WTC11 (cell line): ENCODE data around the gene SRSF3. TPM values are rescaled to one million over a fixed set of nuclear protein-coding genes. Genes with fewer than 3 reads are reported as not detected.
"Not testable (repeated sequence)": the region's sequence is repeated elsewhere in the genome, so short reads cannot be mapped to it uniquely, and the experiment has no call there.

Source experiments
- ATAC-seq: fragments of 200-7000 bp; cut with Tn5 transposase; 2 replicates; pipeline ENCODE4 v1.10.0; 2021; ENCODE audit warnings: mild to moderate bottlenecking, moderate library complexity
- CTCF ChIA-PET: fragments of 300-600 bp; sonication (Branson Sonifier 250); formaldehyde crosslinking; loops from one replicate; lab custom pipeline; 2021; ENCODE audit warnings: antibody characterized with exemption; lab: Charles Lee
- POLR2A ChIA-PET: fragments of 350-600 bp; sonication (Branson Sonifier 250); formaldehyde crosslinking; loops from one replicate; lab custom pipeline; 2021; ENCODE audit warnings: antibody characterized with exemption; lab: Charles Lee
- DNase-seq: peaks from one replicate; pipeline ENCODE4 v3.0.0; 2021; ENCODE audit warnings: low spot score
- H3K27ac Mint-ChIP-seq: 2 replicates; pipeline ENCODE4 v1.8.0; 2021; ENCODE audit warnings: mixed read lengths
- H3K27me3 Mint-ChIP-seq: 2 replicates; pipeline ENCODE4 v1.8.0; 2021; ENCODE audit warnings: low read depth, mild to moderate bottlenecking, moderate library complexity, mixed read lengths
- H3K36me3 Mint-ChIP-seq: 2 replicates; pipeline ENCODE4 v1.8.0; 2021; ENCODE audit warnings: mixed read lengths
- H3K4me1 Mint-ChIP-seq: 2 replicates; pipeline ENCODE4 v1.8.0; 2022; ENCODE audit warnings: mixed read lengths
- H3K4me3 Mint-ChIP-seq: 2 replicates; pipeline ENCODE4 v1.8.0; 2021; ENCODE audit warnings: mild to moderate bottlenecking, moderate library complexity, mixed read lengths
- H3K9me3 Mint-ChIP-seq: 2 replicates; pipeline ENCODE4 v1.8.0; 2021; ENCODE audit warnings: mixed read lengths
- FOXJ3 ChIP-seq: sonication (generic); formaldehyde crosslinking; IDR thresholded peaks from 2 replicates; pipeline ENCODE4 v1.9.0; 2021; ENCODE audit warnings: missing genetic modification reagents, mild to moderate bottlenecking, borderline replicate concordance
- HMGA2 ChIP-seq: fragments of 250-450 bp; sonication (Bioruptor Pico); IDR thresholded peaks from 2 replicates; pipeline ENCODE4 v1.4.0; 2021; ENCODE audit warnings: mild to moderate bottlenecking, moderate library complexity
- NFATC4 ChIP-seq: fragments of 250-450 bp; sonication (Bioruptor Pico); IDR thresholded peaks from 2 replicates; pipeline ENCODE4 v1.9.0; 2021; ENCODE audit warnings: mild to moderate bottlenecking
- NFYB ChIP-seq: sonication (generic); formaldehyde crosslinking; conservative IDR thresholded peaks from 2 replicates; pipeline ENCODE4 v1.8.0; 2022; ENCODE audit warnings: low read depth, missing genetic modification reagents
- PRRX2 ChIP-seq: fragments of 250-450 bp; sonication (Bioruptor Pico); IDR thresholded peaks from 2 replicates; pipeline ENCODE4 v1.8.0; 2021; ENCODE audit warnings: mild to moderate bottlenecking
- RORB ChIP-seq: fragments of 250-450 bp; sonication (Bioruptor Pico); IDR thresholded peaks from 2 replicates; pipeline ENCODE4 v1.9.0; 2021; ENCODE audit warnings: mild to moderate bottlenecking
- ZNF263 ChIP-seq: sonication (generic); formaldehyde crosslinking; IDR thresholded peaks from 2 replicates; pipeline ENCODE4 v1.8.1; 2022; ENCODE audit warnings: low read depth, mild to moderate bottlenecking, moderate library complexity, missing genetic modification reagents
- ZNF416 ChIP-seq: fragments of 250-450 bp; sonication (Bioruptor Pico); IDR thresholded peaks from 2 replicates; pipeline ENCODE4 v1.9.0; 2021; ENCODE audit warnings: mild to moderate bottlenecking, inconsistent platforms
- ZNF671 ChIP-seq: fragments of 250-450 bp; sonication (Bioruptor Pico); IDR thresholded peaks from 2 replicates; pipeline ENCODE4 v1.8.0; 2021; ENCODE audit warnings: mild to moderate bottlenecking
- total RNA-seq: library from RNA; stranded (reverse); gene quantifications from 3 replicates; pipeline ENCODE4 v1.2.3, GENCODE V29; 2021
- TF ChIP-seq, protein P1 (sequence below): sonication (generic); formaldehyde crosslinking; IDR thresholded peaks from 2 replicates; pipeline ENCODE4 v1.8.1; 2022; ENCODE audit warnings: low read depth, mild to moderate bottlenecking, moderate library complexity, missing genetic modification reagents, borderline replicate concordance
- TF ChIP-seq, protein P2 (sequence below): sonication (generic); formaldehyde crosslinking; IDR thresholded peaks from 2 replicates; pipeline ENCODE4 v1.8.1; 2023; ENCODE audit warnings: mild to moderate bottlenecking, missing genetic modification reagents, moderate library complexity
- TF ChIP-seq, protein P3 (sequence below): fragments of 250-450 bp; sonication (Bioruptor Pico); IDR thresholded peaks from 2 replicates; pipeline ENCODE4 v1.8.0; 2021; ENCODE audit warnings: mild to moderate bottlenecking
- TF ChIP-seq, protein P4 (sequence below): fragments of 250-450 bp; sonication (Bioruptor Pico); conservative IDR thresholded peaks from 2 replicates; pipeline ENCODE4 v1.9.0; 2021; ENCODE audit warnings: mild to moderate bottlenecking
- TF ChIP-seq, protein P5 (sequence below): fragments of 250-450 bp; sonication (Bioruptor Pico); IDR thresholded peaks from 2 replicates; pipeline ENCODE4 v1.9.0; 2021; ENCODE audit warnings: mild to moderate bottlenecking

Gene SRSF3
- total RNA-seq, 1 experiment from 2014 or later, result 554 TPM

GRCh38 chr6:36600564-36601146, 6.5 kb downstream of the SRSF3 start:
- no peak for DNase-seq

DNA sequence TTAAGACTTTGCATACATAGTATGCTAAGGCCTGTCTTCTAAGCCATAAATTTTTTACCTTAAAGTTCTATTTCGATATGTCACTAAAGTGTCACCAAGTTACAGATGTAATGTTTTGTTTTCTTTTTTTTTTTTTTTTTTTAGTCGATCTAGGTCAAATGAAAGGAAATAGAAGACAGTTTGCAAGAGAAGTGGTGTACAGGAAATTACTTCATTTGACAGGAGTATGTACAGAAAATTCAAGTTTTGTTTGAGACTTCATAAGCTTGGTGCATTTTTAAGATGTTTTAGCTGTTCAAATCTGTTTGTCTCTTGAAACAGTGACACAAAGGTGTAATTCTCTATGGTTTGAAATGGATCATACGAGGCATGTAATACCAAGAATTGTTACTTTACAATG, 7.7 kb downstream of the SRSF3 start:
- POLR2A ChIA-PET, result interaction anchor here (0.6 kb wide), 1 partner anchor 620 kb away, joined by 3 read pairs; no protein-coding TSS in a partner anchor
- DNase-seq, result not testable (repeated sequence)

More at GRCh38 chr6:36600564-36601146, 6.5 kb downstream of the SRSF3 start:
- ChIA-PET POLR2A (interaction anchor here (0.6 to 1.8 kb wide), 3 partner anchors 9 to 406 kb away, joined by 7 to 14 read pairs (median 9); no protein-coding TSS in a partner anchor), CTCF (interaction anchor here (0.5 kb wide), 1 partner anchor 36 kb away, joined by 4 read pairs; no protein-coding TSS in a partner anchor)
- peak overlapping the region; percentile 98 for H3K4me3 Mint-ChIP-seq
- 0 out of 2 replicates have a peak, but pooled peaks have one; percentile 41 for TF ChIP-seq RORB (CRISPR knock-in tag)
- no peak for TF ChIP-seq FOXJ3 (CRISPR knock-in tag)
- H3K9me3 Mint-ChIP-seq, result no peaks in the 10 kb centered on the region
- H3K27ac Mint-ChIP-seq, result peak overlapping the region; percentile 93
- ATAC-seq, result no peak
- H3K4me1 Mint-ChIP-seq, result peaks cover 56% of the 10 kb centered on the region
- peaks cover 99% of the 10 kb centered on the region for H3K36me3 Mint-ChIP-seq
- H3K27me3 Mint-ChIP-seq, result no peaks in the 10 kb centered on the region

DNA sequence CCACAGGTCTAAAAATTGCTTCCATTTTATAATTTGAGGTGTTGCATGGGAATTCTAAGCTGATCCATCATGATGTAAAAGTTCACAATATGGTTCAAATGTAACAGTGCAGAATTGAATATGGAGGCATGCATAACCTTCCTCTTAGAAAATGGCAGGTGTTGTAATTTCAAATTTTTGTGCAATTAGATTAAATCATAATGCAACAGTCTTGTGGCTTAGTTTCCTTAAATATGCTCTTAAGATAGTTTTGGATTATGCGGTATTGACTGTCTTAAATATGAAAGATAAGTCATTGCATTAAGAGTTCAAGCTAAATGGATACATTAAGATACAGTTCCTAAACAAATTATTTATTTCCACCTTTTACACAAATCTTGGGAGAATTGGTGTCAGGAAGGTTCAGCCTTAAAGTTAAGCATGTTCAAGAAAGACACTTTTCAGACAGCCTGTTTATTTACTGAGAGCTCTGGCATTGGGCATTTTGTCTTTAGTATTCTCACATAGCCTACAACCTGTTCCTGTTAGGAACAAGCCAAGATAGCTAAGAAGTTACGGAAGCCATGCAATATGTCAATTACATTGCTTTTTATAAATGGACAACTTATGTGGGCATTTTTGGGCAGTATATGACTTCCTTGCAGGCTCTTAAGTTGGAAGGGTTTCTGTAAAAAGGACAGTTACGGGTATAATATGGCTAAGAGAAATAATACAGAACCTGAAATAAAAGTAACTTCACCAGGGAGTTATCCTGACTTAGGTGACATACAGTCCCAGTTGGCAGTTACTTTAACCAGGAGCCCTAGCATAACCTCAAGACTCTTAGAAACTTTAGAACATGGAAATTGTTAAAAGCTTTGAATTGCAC, 9.3 kb downstream of the SRSF3 start:
- DNase-seq (no peak), ATAC-seq (no peak)
- Mint-ChIP-seq H3K4me3 (no peak overlapping the region), H3K27me3 (no peaks in the 10 kb centered on the region), H3K36me3 (peaks cover 98% of the 10 kb centered on the region), H3K27ac (peak overlapping the region; percentile 41; the same call in 1 of the 2 replicates), H3K9me3 (no peaks in the 10 kb centered on the region), H3K4me1 (peaks cover 55% of the 10 kb centered on the region)
- POLR2A ChIA-PET, result no interaction called here
- TF ChIP-seq, protein P1, sequence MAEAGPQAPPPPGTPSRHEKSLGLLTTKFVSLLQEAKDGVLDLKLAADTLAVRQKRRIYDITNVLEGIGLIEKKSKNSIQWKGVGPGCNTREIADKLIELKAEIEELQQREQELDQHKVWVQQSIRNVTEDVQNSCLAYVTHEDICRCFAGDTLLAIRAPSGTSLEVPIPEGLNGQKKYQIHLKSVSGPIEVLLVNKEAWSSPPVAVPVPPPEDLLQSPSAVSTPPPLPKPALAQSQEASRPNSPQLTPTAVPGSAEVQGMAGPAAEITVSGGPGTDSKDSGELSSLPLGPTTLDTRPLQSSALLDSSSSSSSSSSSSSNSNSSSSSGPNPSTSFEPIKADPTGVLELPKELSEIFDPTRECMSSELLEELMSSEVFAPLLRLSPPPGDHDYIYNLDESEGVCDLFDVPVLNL (CRISPR knock-in tag), result no peak
- TF ChIP-seq ZNF416 (CRISPR knock-in tag) (peak; percentile 60; the same call in 1 of the 2 replicates), HMGA2 (no peak), NFYB (CRISPR knock-in tag) (no peak), RORB (CRISPR knock-in tag) (no peak)
- TF ChIP-seq, protein P2, sequence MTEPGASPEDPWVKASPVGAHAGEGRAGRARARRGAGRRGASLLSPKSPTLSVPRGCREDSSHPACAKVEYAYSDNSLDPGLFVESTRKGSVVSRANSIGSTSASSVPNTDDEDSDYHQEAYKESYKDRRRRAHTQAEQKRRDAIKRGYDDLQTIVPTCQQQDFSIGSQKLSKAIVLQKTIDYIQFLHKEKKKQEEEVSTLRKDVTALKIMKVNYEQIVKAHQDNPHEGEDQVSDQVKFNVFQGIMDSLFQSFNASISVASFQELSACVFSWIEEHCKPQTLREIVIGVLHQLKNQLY (CRISPR knock-in tag), result no peak
- CTCF ChIA-PET, result no interaction called here

More for the DNA sequence above, 7.7 kb downstream of the SRSF3 start:
- ATAC-seq, H3K27me3 Mint-ChIP-seq, H3K9me3 Mint-ChIP-seq, CTCF ChIA-PET: not testable (repeated sequence)
- Mint-ChIP-seq H3K27ac (peak overlapping the region; percentile 65), H3K36me3 (peaks cover 97% of the 10 kb centered on the region), H3K4me1 (peaks cover 58% of the 10 kb centered on the region), H3K4me3 (peak overlapping the region; percentile 20)

DNA sequence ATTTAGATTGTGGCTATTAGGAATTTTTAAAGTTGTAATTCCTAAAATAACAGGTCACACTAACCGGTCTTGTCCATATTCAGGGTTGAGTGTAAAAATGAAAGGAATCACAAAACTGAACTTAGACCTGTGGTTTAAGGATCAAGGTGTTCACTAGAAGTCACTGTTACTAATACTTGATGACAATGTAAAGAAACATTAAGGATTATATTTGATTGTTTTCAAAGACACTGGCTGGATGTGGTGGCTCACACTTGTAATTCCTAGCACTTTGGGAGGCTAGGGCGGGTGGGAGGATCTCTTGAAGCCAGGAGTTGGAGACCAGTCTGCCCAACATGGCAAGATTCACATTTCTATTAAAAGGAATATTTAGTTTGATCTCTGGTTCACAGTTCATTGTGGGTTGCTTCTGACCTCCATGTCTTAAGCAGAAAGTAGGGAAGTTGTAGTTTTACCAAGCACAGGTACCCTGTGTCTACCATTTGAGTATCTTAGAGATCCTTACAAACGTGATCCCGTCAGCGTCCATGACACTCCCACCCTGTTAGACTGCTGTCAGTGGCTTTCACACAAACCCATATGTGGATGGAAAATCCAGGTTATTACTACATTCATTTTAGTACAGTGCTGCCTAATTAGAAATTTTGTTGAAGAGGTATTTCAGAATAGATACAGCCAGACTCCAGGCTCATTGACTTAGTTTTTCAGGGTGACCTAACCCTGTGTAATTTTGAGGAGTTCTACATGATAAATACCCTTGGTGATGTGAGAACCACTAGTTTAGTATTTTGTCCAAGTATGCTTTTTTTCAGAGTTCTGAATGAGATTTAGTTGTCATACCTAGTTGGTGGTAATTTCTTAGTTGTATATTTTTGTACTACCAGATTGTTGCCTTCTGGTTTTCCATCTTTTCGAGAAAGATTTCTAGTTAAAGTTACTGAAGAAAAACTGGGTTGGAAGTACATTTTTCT, 10.2 kb downstream of the SRSF3 start:
- H3K36me3 Mint-ChIP-seq, result peaks cover 97% of the 10 kb centered on the region
- ChIA-PET CTCF (no interaction called here), POLR2A (no interaction called here)
- DNase-seq, result no peak
- peak overlapping the region; percentile 71 for H3K27ac Mint-ChIP-seq
- H3K9me3 Mint-ChIP-seq, result no peaks in the 10 kb centered on the region
- peaks cover 51% of the 10 kb centered on the region for H3K4me1 Mint-ChIP-seq
- no peak overlapping the region for H3K4me3 Mint-ChIP-seq
- H3K27me3 Mint-ChIP-seq, result no peaks in the 10 kb centered on the region
- no peak for ATAC-seq
- TF ChIP-seq ZNF671 (CRISPR knock-in tag), result peak; percentile 53; the same call in 1 of the 2 replicates
- TF ChIP-seq, protein P3, sequence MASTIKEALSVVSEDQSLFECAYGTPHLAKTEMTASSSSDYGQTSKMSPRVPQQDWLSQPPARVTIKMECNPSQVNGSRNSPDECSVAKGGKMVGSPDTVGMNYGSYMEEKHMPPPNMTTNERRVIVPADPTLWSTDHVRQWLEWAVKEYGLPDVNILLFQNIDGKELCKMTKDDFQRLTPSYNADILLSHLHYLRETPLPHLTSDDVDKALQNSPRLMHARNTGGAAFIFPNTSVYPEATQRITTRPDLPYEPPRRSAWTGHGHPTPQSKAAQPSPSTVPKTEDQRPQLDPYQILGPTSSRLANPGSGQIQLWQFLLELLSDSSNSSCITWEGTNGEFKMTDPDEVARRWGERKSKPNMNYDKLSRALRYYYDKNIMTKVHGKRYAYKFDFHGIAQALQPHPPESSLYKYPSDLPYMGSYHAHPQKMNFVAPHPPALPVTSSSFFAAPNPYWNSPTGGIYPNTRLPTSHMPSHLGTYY (CRISPR knock-in tag), result peak; percentile 50
- no peak for TF ChIP-seq NFYB (CRISPR knock-in tag)
- TF ChIP-seq, protein P4, sequence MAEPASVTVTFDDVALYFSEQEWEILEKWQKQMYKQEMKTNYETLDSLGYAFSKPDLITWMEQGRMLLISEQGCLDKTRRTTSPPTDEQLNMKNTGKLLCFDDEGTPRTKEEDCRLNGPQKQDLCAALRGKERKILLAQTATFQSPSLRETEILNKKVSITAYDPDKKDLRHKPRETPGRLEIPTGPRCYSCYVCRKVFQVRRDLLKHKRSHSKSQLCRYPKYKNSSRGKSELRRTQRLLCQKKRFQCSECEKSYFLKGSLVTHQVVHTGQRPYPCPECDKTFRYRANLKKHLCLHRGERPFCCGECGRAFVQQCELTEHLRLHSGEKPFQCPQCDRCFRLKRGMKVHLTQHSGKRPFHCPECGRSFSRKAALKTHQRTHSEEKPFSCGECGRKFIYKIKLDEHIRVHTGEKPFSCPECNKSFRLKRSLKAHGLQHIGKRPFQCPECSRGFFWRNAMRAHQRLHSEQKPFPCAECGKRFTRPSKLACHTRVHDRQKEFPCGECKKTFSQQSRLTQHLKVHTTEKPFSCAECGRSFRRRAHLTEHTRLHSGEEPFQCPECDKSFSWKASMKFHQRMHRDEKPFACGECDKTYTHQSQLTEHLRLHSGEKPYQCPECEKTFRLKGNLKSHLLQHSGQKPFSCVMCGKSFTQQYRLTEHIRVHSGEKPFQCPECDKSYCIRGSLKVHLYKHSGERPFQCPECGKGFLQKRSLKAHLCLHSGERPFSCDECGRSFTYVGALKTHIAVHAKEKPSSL (CRISPR knock-in tag), result peak; percentile 89
- TF ChIP-seq ZNF263, result no peak
- TF ChIP-seq, protein P5, sequence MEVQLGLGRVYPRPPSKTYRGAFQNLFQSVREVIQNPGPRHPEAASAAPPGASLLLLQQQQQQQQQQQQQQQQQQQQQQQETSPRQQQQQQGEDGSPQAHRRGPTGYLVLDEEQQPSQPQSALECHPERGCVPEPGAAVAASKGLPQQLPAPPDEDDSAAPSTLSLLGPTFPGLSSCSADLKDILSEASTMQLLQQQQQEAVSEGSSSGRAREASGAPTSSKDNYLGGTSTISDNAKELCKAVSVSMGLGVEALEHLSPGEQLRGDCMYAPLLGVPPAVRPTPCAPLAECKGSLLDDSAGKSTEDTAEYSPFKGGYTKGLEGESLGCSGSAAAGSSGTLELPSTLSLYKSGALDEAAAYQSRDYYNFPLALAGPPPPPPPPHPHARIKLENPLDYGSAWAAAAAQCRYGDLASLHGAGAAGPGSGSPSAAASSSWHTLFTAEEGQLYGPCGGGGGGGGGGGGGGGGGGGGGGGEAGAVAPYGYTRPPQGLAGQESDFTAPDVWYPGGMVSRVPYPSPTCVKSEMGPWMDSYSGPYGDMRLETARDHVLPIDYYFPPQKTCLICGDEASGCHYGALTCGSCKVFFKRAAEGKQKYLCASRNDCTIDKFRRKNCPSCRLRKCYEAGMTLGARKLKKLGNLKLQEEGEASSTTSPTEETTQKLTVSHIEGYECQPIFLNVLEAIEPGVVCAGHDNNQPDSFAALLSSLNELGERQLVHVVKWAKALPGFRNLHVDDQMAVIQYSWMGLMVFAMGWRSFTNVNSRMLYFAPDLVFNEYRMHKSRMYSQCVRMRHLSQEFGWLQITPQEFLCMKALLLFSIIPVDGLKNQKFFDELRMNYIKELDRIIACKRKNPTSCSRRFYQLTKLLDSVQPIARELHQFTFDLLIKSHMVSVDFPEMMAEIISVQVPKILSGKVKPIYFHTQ (CRISPR knock-in tag), result peak; percentile 38; the same call in 1 of the 2 replicates
- TF ChIP-seq RORB (CRISPR knock-in tag), result no peak
- peak; percentile 79; the same call in 1 of the 2 replicates for TF ChIP-seq PRRX2 (CRISPR knock-in tag)
- peak; percentile 71 for TF ChIP-seq NFATC4
